ENCODE data around the gene GNB2. TPM values are rescaled to one million over a fixed set of nuclear protein-coding genes. Genes with fewer than 3 reads are reported as not detected.
A peak's percentile ranks its signal among the peaks of the same experiment; 100 is the strongest.

The GNB2 gene
- total RNA-seq: 215 and 229 TPM in 2 replicates
- long read RNA-seq, partial matches to known transcripts: 2 of 2 reads
- long read RNA-seq, other reads (novel, unspliced or antisense): 0 of 2 reads

GRCh38 chr7:100673302-100673941 lies at the start of gene GNB2:
TSS of gene GNB2 (plus strand) at chr7:100673740. CDS start at chr7:100676266, 2,526 bp downstream.
- Mint-ChIP-seq H3K9me3 (no peaks in the 10 kb centered on the region), H3K4me1 (peaks cover 9% of the 10 kb centered on the region), H3K27me3 (ENCODE audit: low read depth) (peaks cover 23% of the 10 kb centered on the region), H3K36me3 (ENCODE audit: low read depth) (peaks cover 5% of the 10 kb centered on the region), H3K4me3 (peak within 1 kb of the TSS; percentile 96), H3K27ac (ENCODE audit: unreplicated experiment) (peak within 1 kb of the TSS; percentile 99)
- no peak for TF ChIP-seq CTCF (conservative IDR thresholded peaks at IDR 0.05)
- peak; percentile 99 for DNase-seq (ENCODE audit: low read depth, low spot score)

GRCh38 chr7:100623951-100624824 lies 49.4 kb upstream of the GNB2 start:
- Mint-ChIP-seq H3K36me3 (ENCODE audit: low read depth) (peaks cover 2% of the 10 kb centered on the region), H3K4me3 (no peak overlapping the region)

GRCh38 chr7:100626055-100626454 lies 47.5 kb upstream of the GNB2 start:
- peaks cover 2% of the 10 kb centered on the region for H3K36me3 Mint-ChIP-seq (ENCODE audit: low read depth)
- H3K9me3 Mint-ChIP-seq: no peaks in the 10 kb centered on the region
- peaks cover 8% of the 10 kb centered on the region for H3K4me1 Mint-ChIP-seq
- H3K27me3 Mint-ChIP-seq (ENCODE audit: low read depth): no peaks in the 10 kb centered on the region
- peak overlapping the region; percentile 41 for H3K4me3 Mint-ChIP-seq
- no peak overlapping the region for H3K27ac Mint-ChIP-seq (ENCODE audit: unreplicated experiment)
- DNase-seq (ENCODE audit: low read depth, low spot score): no peak
- no peak for TF ChIP-seq CTCF (conservative IDR thresholded peaks at IDR 0.05)

More at GRCh38 chr7:100623951-100624824, 49.4 kb upstream of the GNB2 start:
- no peak for TF ChIP-seq CTCF (conservative IDR thresholded peaks at IDR 0.05)
- H3K27me3 Mint-ChIP-seq (ENCODE audit: low read depth): no peaks in the 10 kb centered on the region
- no peaks in the 10 kb centered on the region for H3K9me3 Mint-ChIP-seq
- no peak overlapping the region for H3K27ac Mint-ChIP-seq (ENCODE audit: unreplicated experiment)
- no peak for DNase-seq (ENCODE audit: low read depth, low spot score)
- H3K4me1 Mint-ChIP-seq: peaks cover 8% of the 10 kb centered on the region

GRCh38 chr7:100626530-100627237 lies 46.9 kb upstream of the GNB2 start:
- Mint-ChIP-seq H3K27me3 (ENCODE audit: low read depth) (peaks cover 1% of the 10 kb centered on the region), H3K4me1 (peaks cover 8% of the 10 kb centered on the region), H3K9me3 (no peaks in the 10 kb centered on the region), H3K4me3 (peak overlapping the region; percentile 31), H3K27ac (ENCODE audit: unreplicated experiment) (no peak overlapping the region), H3K36me3 (ENCODE audit: low read depth) (peaks cover 2% of the 10 kb centered on the region)
- TF ChIP-seq CTCF (conservative IDR thresholded peaks at IDR 0.05): no peak
- DNase-seq (ENCODE audit: low read depth, low spot score): peak; percentile 72

GRCh38 chr7:100627238-100627549 lies 46.3 kb upstream of the GNB2 start:
- Mint-ChIP-seq H3K27ac (ENCODE audit: unreplicated experiment) (no peak overlapping the region), H3K4me3 (no peak overlapping the region), H3K27me3 (ENCODE audit: low read depth) (peaks cover 5% of the 10 kb centered on the region), H3K4me1 (peaks cover 8% of the 10 kb centered on the region), H3K9me3 (no peaks in the 10 kb centered on the region), H3K36me3 (ENCODE audit: low read depth) (peaks cover 2% of the 10 kb centered on the region)
- no peak for DNase-seq (ENCODE audit: low read depth, low spot score)
- TF ChIP-seq CTCF (conservative IDR thresholded peaks at IDR 0.05): no peak
